HEK293 (cell line): ENCODE results near the gene PHF13.

Experiments used
- TF ChIP-seq, protein P1 (sequence below): fragments of 450-650 bp; formaldehyde crosslinking; IDR thresholded peaks from 2 replicates; pipeline ENCODE4 v1.5.1; 2016; ENCODE audit warnings: missing biosample characterization, missing genetic modification characterization
- TF ChIP-seq, protein P2 (sequence below): fragments of 450-650 bp; formaldehyde crosslinking; IDR thresholded peaks from 2 replicates; pipeline ENCODE4 v1.5.1; 2016; ENCODE audit warnings: missing biosample characterization, missing genetic modification characterization

DNA sequence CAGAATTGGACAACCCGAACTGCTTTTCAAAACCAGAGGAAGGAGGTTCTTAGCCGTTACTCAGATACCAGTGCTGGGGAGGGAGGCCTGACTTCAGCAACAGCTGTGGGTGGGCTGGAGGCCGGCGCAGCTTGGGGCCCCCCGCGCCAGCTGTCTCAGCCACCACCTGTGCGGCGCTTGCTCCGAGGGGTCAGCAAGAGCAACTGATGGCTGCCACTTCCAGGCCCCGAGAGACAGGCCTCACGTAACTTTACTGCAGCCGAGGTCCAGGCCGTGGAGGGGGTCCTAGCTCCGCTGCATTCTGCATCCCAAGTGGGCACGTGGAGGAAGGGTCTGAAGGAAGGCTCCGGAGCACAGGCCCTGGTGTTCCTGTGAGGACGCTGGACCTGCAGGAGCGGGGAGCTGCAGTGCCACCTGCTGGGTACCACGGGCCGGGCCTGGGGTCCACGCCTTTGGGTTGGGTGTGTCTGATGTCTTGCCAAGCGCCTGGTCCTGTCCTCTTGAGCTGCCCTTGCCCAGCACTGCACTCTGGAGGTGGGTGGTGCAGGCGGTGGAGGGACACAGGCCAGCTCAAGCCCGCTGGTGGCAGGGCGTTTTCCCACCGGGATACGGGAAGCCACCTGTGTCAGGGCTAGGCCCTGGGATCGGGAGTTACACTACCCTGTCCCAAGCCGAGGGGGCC lies 21.0 kb downstream of the PHF13 start:
- TF ChIP-seq, protein P1, sequence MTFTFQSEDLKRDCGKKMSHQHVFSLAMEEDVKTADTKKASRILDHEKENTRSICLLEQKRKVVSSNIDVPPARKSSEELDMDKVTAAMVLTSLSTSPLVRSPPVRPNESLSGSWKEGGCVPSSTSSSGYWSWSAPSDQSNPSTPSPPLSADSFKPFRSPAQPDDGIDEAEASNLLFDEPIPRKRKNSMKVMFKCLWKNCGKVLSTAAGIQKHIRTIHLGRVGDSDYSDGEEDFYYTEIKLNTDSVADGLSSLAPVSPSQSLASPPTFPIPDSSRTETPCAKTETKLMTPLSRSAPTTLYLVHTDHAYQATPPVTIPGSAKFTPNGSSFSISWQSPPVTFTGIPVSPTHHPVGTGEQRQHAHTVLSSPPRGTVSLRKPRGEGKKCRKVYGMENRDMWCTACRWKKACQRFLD (tag by site-specific recombination): no peak
- TF ChIP-seq, protein P2, sequence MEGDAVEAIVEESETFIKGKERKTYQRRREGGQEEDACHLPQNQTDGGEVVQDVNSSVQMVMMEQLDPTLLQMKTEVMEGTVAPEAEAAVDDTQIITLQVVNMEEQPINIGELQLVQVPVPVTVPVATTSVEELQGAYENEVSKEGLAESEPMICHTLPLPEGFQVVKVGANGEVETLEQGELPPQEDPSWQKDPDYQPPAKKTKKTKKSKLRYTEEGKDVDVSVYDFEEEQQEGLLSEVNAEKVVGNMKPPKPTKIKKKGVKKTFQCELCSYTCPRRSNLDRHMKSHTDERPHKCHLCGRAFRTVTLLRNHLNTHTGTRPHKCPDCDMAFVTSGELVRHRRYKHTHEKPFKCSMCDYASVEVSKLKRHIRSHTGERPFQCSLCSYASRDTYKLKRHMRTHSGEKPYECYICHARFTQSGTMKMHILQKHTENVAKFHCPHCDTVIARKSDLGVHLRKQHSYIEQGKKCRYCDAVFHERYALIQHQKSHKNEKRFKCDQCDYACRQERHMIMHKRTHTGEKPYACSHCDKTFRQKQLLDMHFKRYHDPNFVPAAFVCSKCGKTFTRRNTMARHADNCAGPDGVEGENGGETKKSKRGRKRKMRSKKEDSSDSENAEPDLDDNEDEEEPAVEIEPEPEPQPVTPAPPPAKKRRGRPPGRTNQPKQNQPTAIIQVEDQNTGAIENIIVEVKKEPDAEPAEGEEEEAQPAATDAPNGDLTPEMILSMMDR: peak; percentile 89
